Kidney glomerular epithelial cell (primary cell): ENCODE data around the gene WSCD1.

Experiments
- DNase-seq: peaks from one replicate; lab custom pipeline; 2025; lab: John Stamatoyannopoulos, UW

The WSCD1 gene

GRCh38 chr17:6069539-6070429 lies at the start of gene WSCD1:
Gene WSCD1, plus strand, starts transcription at chr17:6070379. Its CDS starts 10,280 bp downstream, at chr17:6080659.
- no peak for DNase-seq

- no peak for DNase-seq
These were observed 49.2 kb upstream of the WSCD1 start for GRCh38 chr17:6021011-6021400.

DNA sequence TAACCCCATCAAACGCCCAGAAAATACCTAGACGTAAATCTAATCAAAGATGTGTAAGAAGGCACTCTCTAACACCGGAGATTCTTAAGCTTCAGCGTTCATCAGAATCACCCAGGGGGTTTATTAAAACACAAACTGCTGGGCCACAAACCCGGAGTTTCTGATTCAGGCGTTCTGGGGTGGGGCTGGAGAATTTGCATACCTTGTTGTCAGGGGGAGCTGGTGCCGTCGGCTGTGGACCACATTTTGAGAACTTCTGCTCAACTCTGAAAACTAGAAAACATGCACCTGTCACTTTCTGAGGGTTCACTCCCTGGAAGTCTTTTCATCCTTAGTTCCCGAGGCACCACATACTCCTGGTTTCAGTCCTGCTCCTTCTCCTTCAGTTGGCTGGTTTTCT lies 48.6 kb upstream of the WSCD1 start:
- no peak for DNase-seq

DNA sequence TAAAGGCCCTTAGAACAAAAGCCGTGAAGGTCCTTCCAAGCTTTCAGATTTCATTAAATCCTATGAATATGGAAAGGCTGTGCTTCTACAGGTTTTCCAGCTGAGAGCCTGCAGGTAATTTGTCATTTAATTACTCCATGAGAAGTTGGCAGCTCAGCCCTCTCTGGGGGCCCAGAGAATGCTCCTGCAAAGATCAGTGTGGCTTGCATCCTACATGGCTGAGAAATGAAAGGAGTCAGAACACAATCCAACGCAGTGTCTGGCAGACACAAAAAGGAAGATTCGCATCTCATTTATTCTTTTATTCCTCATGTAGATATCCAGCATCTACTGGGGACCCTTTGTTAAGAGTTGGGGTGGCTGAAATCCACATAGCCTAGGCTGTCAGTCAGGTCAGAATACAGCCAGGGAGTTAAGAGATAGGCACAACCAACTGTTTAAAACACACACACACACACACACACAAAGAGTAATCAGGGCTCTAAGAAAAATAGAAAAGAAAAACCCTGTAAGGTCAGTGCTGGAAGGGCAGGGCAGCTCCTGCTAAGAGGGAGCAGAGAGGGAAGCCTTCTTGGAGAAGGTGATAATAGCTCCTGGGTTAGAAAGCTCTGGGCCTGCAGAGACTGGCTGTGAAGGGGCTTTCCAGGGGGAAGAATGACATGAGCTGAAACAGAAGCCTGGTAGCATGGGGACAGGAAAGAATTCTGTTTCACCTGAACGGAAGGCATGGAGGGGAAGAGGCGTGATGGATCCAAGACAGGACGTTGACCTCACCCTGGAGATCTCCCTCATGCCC lies 46.9 kb upstream of the WSCD1 start:
- no peak for DNase-seq

DNA sequence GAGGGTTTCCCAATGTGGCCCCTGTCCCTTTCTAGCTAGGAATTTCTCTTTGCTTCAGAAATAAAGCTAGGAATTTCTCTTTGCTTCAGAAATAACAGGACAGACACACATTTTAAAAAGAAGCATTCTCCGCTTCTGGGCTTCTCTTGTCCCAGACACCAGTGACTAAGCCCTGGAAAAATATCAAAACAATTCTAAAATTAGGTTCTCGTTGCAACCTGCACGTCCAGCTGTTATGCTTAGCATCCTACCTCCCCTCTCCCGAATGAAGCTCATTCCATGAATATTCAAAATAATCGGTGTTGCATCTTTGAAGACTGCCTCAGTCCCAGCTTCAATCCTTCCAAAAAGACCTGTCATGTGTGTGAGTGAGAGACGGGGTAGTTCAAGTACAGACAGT lies 45.6 kb upstream of the WSCD1 start:
- DNase-seq, result no peak

DNA sequence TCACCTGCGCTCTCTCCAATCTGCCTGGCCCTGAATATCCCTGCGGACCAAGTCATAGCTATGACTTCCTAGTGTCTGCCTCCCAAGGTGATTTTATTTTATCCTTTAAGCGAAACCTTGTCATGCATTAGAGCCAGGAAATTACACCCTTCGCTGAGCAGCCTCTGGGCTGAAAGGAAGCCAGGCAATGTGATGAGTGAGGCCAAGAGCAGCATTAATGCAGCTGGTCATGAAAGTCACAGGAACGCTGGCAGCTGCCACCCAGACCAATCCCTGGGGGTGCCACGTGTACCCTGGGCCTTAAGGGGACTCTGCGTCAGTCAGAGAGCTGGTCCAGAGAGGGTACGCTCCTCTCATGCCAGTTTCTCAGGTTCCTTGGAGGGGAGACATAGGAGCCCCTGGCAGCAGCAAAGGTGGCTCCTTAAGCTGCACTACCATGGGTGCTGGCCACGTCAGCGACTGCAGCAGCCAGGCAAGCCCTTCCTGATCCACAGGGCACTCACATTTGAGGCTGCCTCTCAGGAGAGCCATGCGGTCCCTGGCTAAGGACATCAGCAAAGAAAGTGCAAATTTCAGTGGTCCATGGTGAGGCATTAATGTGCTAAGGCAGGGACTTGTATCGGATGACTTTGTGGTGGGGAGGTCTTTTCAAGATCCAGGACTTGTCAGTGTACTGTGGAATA lies 42.7 kb upstream of the WSCD1 start:
- no peak for DNase-seq

DNA sequence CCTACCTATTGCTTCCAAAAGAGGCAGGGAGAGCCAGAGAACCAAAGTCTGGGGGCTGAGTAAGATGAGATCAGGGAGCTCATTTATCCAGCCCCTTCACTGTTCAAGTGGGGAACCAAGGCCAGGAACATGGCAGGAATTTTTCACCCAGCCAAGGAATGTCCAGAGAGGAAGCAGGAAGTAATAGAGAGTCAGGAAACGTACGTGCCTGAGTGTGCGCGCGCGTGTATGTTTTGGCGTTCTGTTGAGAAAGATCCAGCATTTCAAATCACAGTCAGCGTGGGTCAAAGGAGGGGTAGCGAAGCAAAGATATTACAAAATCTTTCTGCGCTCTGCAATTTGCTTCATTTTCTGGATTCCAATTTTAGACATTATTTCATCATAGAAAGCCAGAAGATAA lies 41.9 kb upstream of the WSCD1 start:
- no peak for DNase-seq

- DNase-seq, result no peak
These were observed 34.3 kb upstream of the WSCD1 start for GRCh38 chr17:6035801-6036394.

DNA sequence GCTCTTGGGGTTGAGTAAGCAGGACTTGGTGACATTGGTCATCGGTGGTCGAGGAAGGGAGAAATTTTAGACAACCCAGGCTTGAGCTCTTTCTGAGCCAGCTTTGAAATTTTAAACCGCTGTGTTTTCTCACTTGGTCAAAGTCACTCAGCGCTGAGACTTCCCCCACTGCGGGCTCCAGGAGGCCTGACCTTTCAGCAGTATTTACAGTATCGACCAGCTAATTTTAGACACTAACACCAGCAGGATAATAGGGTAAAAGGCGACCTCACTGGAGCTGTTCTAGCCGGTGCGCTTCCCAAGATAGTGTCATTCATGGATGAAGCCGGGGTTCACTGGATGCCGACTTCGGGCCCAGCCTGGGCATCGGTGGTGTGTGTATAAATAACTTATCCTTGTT lies 29.7 kb upstream of the WSCD1 start:
- DNase-seq, result no peak

DNA sequence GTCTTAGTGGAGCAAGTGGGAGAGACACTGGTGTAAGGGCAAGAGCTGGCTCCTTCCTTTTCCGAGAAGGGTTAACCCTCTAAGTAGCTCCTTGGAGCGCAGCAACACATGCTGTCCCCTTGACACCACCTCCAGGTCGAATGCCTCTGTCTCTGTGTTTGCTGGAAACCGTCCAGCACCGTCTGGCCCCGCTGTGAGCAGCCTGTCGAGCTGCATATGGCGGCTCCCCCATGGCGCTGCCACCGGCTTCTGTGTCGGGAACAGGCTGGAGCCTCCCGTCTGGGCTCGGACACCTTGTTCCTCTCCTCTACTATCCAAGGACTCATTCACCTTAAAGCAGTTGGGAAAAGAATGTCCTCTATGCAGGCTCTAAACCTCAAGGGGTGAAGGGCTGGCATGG lies 28.9 kb upstream of the WSCD1 start:
- no peak for DNase-seq

DNA sequence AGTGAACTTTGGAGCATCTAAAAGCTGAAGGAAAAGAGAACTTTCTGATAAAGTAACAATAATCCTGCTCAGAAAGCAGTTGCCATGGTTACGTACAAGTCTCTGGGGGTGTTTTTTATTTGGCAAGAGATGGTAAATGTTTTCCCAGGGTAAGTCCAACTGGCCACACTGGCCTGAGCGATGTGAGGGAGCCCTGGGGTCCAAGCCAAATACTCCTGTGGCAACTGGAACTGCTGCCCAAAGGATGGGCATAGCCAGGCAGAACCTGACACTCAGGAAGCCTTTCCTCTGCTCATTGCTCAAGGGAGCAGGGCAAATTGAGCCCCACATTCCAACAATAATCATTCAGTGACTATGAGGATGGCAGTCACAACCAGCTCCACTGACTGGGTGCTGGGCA lies 26.8 kb upstream of the WSCD1 start:
- DNase-seq, result no peak

DNA sequence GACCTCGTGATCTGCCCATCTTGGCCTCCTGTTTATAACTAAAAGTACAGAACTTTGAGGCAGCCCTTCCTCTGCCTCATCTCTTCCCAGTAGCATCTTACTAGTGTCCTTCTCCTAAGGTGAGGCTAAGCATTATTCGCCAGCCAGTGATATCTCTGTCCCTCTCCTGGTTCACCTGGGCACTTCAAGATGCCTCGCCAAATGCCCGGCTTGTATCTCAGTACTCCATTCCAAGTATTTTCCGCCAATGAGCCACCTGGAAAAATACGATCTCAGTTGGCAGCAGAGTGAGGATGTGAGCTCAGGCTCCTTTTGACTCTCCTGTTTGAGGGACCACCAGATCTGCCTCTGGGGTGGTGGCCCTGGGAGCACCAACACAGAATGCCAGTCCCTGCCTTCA lies 25.9 kb upstream of the WSCD1 start:
- DNase-seq, result no peak

GRCh38 chr17:6045621-6046357 lies 24.4 kb upstream of the WSCD1 start:
- no peak for DNase-seq

DNA sequence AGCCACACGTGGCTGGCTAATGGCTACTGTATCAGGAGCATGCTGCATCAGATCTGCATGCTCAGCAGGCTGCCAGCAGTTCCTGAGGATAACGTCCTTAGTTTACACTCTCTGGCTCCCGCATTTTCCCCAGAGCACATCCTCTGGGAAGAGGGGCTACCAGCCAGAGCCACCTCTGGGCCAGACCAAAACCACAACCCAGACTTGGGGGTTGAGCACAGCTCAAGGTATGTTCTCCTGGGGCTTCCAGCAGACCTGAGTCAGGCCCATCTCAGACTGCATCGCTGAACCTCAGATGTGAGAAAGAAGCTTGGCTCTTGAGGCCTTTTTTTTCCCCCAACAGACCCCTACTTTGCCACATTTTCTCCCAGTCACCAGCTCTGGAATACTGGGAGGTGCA lies 23.7 kb upstream of the WSCD1 start:
- no peak for DNase-seq

GRCh38 chr17:6046931-6047330 lies 23.2 kb upstream of the WSCD1 start:
- DNase-seq, result no peak

DNA sequence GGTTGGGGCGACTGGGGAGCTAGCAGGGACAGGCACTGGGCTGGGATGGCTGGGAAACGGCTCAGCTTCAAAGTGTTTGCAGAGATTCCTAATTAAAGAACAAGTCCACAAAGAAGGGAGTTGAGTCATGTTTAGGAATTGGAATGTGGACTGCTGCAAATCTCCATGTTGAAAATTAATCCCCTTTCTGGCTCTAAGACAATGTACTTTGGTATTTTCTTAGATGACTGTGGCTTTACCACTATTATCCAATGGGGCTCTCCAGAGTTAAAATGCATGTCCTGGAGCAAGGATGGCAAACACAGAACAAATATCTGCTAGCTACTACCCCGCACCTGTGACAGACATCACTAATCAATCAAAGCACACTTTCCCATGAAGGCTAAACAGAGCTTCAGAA lies 22.2 kb upstream of the WSCD1 start:
- DNase-seq, result peak; percentile 14

DNA sequence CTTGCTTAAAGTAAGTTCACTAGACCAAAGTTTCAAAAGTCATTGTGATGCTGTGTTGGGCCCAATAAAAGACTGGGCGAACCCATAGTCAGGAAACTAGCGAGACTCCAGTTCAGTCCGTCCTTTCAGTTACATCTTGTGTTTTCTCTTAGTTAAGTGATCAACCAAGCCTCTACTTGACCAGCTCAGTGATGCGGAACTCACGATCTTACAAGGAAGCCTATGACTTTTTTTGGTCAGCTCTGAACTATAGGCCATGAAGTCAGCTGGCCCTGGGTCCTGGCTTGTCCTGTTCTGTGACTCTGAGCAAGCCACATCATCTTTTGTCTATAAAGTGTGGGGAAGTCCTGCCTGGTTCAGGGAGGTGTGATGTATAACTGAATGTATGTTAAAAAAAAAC lies 21.7 kb upstream of the WSCD1 start:
- peak; percentile 9 for DNase-seq

GRCh38 chr17:6052926-6053325 lies 17.3 kb upstream of the WSCD1 start:
- peak; percentile 23 for DNase-seq

DNA sequence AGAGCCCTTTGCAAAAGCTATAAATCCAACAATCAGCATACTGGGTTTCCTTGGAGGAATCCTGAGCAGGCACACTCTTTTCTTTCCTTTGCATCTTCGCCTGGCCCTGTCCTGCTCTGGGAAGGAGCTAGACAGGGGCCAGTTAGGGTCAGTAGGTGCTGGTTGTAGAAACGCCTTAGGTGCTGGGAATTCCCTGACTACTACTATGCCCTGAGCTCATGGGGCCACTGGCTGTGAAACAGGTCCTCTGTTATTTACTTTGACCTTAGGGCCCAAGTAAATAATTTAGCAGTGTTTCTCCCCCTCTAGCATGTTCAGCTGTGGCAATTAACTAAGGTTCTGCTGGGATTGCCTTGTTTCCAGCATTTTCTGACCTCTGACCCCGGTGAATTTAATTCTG lies 15.8 kb upstream of the WSCD1 start:
- DNase-seq, result no peak

GRCh38 chr17:6056104-6056503 lies 14.1 kb upstream of the WSCD1 start:
- no peak for DNase-seq

DNA sequence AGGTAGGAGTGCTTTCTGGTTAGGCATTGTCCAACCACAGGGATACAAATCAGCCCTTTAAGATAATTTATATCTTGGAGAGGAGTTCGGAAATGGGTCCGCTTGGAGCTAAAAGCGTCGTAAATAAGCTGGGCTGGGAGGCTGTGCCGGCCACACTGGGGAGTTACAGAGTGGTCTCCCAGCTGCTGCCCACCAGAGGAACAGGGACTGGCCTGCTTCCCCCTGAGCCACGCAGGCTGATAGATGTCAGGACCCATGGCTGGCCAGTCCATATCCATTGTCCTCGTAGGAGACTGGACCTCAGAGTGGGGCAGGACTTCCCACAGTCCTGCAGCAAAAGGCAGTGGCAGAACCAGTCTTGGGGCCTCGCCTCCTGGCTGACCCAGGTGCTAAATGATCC lies 12.6 kb upstream of the WSCD1 start:
- no peak for DNase-seq

DNA sequence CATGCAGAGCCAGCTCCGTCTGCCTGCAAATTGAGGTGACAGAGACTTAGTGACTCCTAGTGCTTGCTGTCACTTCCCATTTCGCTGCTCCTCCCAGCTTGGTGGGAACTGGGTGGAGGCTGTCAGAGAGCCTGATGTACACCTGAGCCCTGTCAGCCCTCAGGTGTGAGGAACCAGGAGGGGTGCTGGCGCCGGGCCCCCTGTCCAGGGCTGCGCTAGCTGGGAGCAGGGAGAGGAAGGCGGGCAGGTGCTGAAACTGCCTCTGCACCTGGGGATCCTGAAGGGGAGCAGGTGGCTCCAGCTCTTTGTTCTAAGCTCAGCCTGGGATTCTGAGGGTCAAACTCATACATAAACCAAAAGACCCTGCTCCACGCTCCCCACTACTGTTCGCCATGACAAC lies 10.8 kb upstream of the WSCD1 start:
- no peak for DNase-seq
